ENCODE results near the gene GANC.

The GANC gene

GRCh38 chr15:42378011-42378410, 105.0 kb downstream of the GANC start:
- no peak for DNase-seq (ENCODE audit: low read depth)

GRCh38 chr15:42384597-42384996, 111.6 kb downstream of the GANC start:
- no peak for DNase-seq (ENCODE audit: low read depth)

DNA sequence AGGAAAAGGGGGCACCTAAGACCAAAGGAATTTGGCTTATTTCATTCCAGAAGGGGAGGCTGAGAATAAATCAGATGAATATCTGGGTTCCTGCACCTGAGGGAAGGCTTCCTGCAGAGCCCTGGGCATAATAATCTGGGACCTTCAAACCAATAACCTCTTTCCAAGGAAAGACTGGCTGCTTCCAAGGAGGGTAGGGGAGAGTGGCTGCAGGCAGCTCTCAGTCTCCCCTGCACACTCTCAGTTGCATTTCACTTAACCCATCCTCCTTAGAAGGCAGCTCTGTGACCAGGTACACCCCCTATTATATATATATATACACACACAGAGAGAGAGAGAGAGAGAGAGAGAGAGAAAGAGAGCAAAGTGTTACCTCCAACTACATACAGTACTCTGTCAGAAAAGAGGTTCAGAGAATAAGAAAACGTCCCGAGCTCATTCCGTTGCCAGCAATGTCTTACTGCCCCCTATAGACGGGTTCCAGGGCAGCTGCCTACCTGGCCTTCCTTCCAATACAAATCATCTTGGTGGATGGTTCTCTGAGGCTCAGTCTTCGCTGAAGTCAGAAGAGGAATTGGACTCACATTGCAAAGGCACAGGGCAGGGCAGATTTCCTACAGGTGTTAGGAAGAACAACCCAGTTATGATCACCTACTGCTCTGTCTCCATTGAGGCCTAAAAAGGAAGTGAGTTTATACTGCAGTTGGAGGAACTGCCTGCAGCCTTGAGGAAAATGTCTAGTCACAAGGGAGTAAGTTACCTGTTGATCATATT, 112.4 kb downstream of the GANC start:
- DNase-seq (ENCODE audit: low read depth), result no peak

GRCh38 chr15:42385980-42386700, 113.1 kb downstream of the GANC start:
- no peak for DNase-seq (ENCODE audit: low read depth)

DNA sequence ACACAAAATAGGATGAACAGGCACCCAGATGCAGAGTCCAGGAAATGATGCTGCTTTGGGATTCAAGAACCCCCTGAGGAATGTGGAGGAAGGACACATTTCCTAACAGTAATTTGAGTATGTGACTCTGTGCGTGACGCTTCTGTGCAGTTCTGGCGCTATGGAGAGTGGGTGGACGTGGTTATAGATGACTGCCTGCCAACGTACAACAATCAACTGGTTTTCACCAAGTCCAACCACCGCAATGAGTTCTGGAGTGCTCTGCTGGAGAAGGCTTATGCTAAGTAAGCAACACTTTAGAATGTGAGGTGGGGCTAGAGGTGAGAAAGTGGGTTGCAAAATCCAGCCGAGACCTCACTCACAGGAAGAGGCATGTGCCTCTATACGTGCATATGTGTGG, 114.6 kb downstream of the GANC start:
- no peak for DNase-seq (ENCODE audit: low read depth)

DNA sequence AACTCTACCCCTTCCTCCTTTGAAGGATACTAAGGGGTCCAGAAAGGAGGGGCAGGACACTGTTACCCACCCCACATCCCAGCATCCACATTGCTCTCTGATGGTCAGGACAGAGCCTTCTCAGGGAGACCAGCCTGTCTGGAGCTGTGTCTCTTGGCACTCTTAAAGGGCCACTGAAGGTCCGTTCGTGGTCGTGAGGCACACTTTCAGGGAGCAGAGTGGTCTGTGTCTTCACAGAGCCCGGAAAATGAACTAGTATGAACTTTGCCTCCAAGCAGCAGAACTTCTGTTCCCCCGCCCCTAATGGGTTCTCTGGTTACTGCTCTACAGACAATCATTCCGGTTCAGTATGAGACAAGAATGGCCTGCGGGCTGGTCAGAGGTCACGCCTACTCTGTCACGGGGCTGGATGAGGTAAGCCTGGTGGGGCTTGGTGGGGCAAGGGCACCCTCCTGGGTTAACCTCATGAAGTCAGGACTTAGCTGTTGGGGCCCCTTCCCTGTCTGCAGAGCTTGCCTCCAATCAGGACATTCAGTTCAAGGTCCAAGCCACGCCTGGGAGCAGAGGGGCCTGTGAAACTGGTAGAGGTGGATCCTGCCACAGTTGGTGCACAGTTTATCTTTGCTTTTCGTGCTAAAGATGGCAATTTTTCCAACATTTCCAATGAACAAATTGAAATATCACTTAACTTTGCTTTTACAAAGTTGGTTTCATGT, 119.5 kb downstream of the GANC start:
- DNase-seq (ENCODE audit: low read depth), result no peak

DNA sequence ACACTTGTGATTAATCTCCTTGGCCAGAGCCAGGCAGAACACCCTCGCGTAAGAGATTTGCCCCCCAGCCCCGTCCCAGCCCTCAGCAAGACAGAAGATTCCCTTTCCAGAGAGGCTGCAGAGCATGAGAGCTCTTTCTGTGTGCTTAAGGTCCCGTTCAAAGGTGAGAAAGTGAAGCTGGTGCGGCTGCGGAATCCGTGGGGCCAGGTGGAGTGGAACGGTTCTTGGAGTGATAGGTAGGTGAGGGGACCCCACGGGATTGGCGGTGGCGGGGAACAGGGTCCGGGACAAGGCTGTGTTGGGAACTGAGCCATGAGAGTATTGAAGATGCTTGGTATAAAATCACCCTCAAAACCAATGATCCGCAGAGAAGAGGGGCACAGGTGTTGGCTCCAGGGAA, 121.1 kb downstream of the GANC start:
- no peak for DNase-seq (ENCODE audit: low read depth)

DNA sequence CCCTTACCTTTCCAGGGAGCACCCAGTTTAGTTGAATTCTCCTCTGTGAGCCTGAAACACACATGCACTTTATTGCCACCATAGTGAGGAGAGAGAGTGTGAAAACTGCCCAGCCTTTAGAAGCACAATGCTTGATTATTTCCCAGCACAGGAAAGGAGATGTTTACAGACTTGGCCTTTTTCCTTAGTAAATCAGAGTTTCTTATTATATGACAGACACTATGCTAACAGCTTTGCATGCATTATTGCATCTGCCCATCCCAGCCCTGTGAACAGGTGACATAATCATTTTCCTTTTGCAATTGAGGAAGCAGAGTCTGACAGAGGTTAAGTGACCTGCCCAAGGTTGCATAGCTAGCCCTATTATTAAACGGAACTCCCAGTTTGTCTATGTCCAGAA, 122.8 kb downstream of the GANC start:
- no peak for DNase-seq (ENCODE audit: low read depth)

DNA sequence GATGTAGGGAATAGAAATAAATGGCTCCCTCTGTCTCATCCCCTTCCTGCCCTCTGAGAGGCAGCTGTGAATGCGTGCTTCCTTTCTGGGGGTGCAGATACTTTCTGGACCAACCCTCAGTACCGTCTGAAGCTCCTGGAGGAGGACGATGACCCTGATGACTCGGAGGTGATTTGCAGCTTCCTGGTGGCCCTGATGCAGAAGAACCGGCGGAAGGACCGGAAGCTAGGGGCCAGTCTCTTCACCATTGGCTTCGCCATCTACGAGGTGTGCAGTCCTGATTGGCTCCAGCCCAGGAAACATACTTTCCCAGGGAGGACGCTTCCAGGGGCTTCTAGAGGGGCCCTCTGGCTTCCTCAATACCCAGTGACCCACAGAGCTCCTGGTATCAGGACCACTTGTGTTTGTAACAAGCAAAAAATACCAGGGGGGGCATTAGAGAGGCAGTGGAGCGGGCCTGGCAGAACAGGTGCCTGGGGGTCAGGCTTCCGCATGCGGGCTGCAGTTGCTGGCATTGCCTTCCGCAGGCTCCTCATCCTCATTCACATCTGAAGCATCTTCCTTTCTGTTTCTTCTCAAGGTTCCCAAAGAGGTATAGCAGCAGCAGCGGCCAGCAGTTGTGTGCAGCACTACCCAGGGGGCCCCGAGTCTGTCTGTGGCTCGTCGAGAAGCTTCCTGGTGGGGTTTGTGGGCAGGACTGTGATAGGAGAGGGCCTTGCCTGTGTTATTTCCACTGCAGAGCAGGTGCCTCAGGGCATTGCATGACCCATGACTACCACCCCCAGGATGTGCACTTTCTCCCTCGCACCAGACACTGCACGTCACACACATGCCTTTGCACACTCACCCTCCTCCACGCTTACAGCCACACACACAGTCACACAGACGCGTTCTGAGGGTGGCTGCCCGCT, 128.8 kb downstream of the GANC start:
- DNase-seq (ENCODE audit: low read depth), result no peak

DNA sequence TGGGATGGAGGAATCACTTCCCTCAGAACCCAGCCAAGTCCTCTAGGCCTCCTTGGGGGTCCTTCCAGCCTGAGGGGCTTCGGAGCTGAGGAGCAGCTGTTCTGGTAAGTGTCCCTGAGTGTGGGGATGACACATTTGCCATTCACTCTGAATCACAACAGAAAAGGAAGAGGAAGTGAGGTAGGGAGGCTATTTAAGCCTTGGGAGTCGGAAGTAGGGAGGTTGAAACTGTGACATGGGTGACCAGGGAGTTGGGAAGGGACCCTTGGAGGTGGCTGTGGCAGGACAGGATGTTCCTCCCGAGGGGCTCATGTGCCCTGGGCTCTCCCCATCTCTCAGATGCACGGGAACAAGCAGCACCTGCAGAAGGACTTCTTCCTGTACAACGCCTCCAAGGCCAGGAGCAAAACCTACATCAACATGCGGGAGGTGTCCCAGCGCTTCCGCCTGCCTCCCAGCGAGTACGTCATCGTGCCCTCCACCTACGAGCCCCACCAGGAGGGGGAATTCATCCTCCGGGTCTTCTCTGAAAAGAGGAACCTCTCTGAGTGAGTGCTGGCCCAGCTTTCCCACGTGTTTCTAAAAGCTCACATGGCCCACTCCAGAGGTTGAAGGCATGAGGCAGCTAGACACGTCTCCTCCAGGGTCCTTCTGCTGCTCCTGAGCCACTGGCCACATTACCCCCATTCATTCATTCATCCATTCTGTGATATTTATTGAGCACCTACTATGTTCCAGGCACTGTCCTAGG, 129.6 kb downstream of the GANC start:
- no peak for DNase-seq (ENCODE audit: low read depth)

GRCh38 chr15:42403389-42403788, 130.4 kb downstream of the GANC start:
- DNase-seq (ENCODE audit: low read depth), result no peak

- DNase-seq (ENCODE audit: low read depth), result no peak
Observed at GRCh38 chr15:42404461-42405235, 131.6 kb downstream of the GANC start.

DNA sequence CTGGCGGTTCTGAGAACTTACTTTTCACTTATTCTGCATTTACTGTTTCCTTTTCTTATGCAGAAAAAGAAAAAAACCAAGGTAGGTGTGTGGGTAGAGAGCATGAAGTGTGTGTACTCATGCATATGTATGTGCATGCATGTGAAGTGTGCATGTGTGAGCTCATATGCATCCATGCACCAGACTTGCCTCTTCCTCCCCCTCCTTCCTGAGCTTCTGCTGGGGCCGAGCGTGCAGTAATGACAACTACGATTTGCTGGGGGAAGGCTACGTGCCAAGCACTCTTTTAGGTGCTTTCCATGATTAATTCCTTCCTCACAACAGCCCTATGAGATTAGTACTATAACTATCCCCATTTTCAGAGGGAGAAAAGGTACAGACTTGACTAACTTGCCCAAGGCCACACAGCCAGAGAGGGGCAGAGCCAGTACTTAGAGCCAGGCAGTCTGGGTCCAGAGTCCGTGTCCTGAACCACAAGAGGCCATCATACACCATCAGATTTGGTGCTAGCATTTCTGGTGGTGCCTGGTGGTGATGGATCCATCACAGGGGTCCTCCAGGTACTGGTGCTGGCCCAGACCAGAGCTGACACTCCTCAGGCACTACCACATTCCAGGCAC, 133.0 kb downstream of the GANC start:
- DNase-seq (ENCODE audit: low read depth), result no peak
